IMR-90 (cell line): Measurements from ENCODE around the gene PRKN. TPM values are rescaled to one million over a fixed set of nuclear protein-coding genes. Genes with fewer than 3 reads are reported as not detected.

Experiments
- ATAC-seq: fragments of 200-7000 bp; cut with Tn5 transposase; 2 replicates; pipeline ENCODE4 v1.9.1; 2020; ENCODE audit warnings: low read depth, mild to moderate bottlenecking, moderate library complexity
- BruUV-seq: library from RNA; stranded (reverse); fragments of 400-500 nt; replicated peaks from 2 replicates; lab custom pipeline; 2021; lab: Mats Ljungman, UMichigan
- CTCF ChIA-PET: fragments of 300-600 bp; formaldehyde crosslinking; extraction: SDS; loops from one replicate; lab custom pipeline; 2021; ENCODE audit warnings: antibody characterized with exemption; lab: Yijun Ruan, JAX
- POLR2A ChIA-PET: fragments of 300-600 bp; sonication (Branson Sonifier 250); formaldehyde crosslinking; loops from one replicate; lab custom pipeline; 2022; ENCODE audit warnings: antibody characterized with exemption; ENCODE audit not compliant: unreplicated experiment; lab: Charles Lee
- DNase-seq: peaks from one replicate; pipeline ENCODE4 v3.0.0; 2013
- H2AFZ ChIP-seq: replicated peaks from 2 replicates; pipeline ENCODE3; 2013; ENCODE audit warnings: low read length, mild to moderate bottlenecking; ENCODE audit not compliant: poor library complexity
- H2AK5ac ChIP-seq: 2 replicates; pipeline ENCODE4 v1.6.1; 2013; ENCODE audit warnings: low read depth, low read length, inconsistent platforms
- H2AK9ac ChIP-seq: replicated peaks from 2 replicates; pipeline ENCODE3; 2013; ENCODE audit warnings: mild to moderate bottlenecking, low read depth, low read length, moderate library complexity; ENCODE audit not compliant: poor library complexity
- H2BK120ac ChIP-seq: 2 replicates; pipeline ENCODE4 v1.6.1; 2013; ENCODE audit warnings: low read depth, low read length, inconsistent platforms
- H2BK15ac ChIP-seq: 3 replicates; pipeline ENCODE4 v1.6.1; 2013; ENCODE audit warnings: low read depth, low read length, inconsistent platforms
- H2BK20ac ChIP-seq: 2 replicates; pipeline ENCODE4 v1.6.1; 2013; ENCODE audit warnings: low read depth, mild to moderate bottlenecking, inconsistent platforms, low read length, moderate library complexity
- H2BK5ac ChIP-seq: 2 replicates; pipeline ENCODE4 v1.6.1; 2013; ENCODE audit warnings: mild to moderate bottlenecking, low read depth, low read length, inconsistent platforms; ENCODE audit not compliant: poor library complexity, severe bottlenecking
- H3K14ac ChIP-seq: replicated peaks from 2 replicates; pipeline ENCODE4 v1.6.1; 2013; ENCODE audit warnings: low read depth, low read length, inconsistent platforms
- H3K18ac ChIP-seq: 2 replicates; pipeline ENCODE4 v1.6.1; 2013; ENCODE audit warnings: low read depth, low read length, control low read depth
- H3K23ac ChIP-seq: 2 replicates; pipeline ENCODE4 v1.6.1; 2013; ENCODE audit warnings: low read depth, low read length, inconsistent platforms
- H3K27ac ChIP-seq: 2 replicates; pipeline ENCODE4 v1.5.1; 2013; ENCODE audit warnings: mild to moderate bottlenecking, control low read depth, low read length; ENCODE audit not compliant: insufficient read depth
- H3K27me3 ChIP-seq: 2 replicates; pipeline ENCODE4 v1.6.1; 2013; ENCODE audit warnings: low read length; ENCODE audit not compliant: control insufficient read depth, insufficient read depth
- H3K36me3 ChIP-seq: 2 replicates; pipeline ENCODE4 v1.6.1; 2013; ENCODE audit warnings: low read length, mixed read lengths; ENCODE audit not compliant: control insufficient read depth, insufficient read depth
- H3K4ac ChIP-seq: 2 replicates; pipeline ENCODE4 v1.6.1; 2013; ENCODE audit warnings: low read depth, low read length, inconsistent platforms
- H3K4me1 ChIP-seq: 2 replicates; pipeline ENCODE4 v1.6.1; 2013; ENCODE audit warnings: low read length, mixed read lengths; ENCODE audit not compliant: control insufficient read depth, insufficient read depth
- H3K4me2 ChIP-seq: 2 replicates; pipeline ENCODE4 v1.6.1; 2013; ENCODE audit warnings: low read depth, mild to moderate bottlenecking, control low read depth, low read length, moderate library complexity
- H3K4me3 ChIP-seq: 2 replicates; pipeline ENCODE4 v1.5.1; 2013; ENCODE audit warnings: low read depth, mild to moderate bottlenecking, control low read depth, low read length, moderate library complexity; ENCODE audit not compliant: insufficient read depth
- H3K56ac ChIP-seq: 2 replicates; pipeline ENCODE4 v1.6.1; 2013; ENCODE audit warnings: low read length, inconsistent platforms; ENCODE audit not compliant: insufficient read depth; ENCODE audit errors: extremely low read depth
- H3K79me1 ChIP-seq, 2 experiments: 2 replicates each; pipeline ENCODE4 v1.6.1; 2013; ENCODE audit warnings: low read length in 2 of 2, inconsistent platforms in 1 of 2, low read depth in 1 of 2
- H3K9ac ChIP-seq: 2 replicates; pipeline ENCODE4 v1.6.1; 2013; ENCODE audit warnings: low read depth, low read length, control low read depth
- H3K9me1 ChIP-seq: 2 replicates; pipeline ENCODE4 v1.6.1; 2013; ENCODE audit warnings: low read length, inconsistent platforms; ENCODE audit not compliant: insufficient read depth
- H3K9me3 ChIP-seq: 2 replicates; pipeline ENCODE4 v1.6.1; 2013; ENCODE audit warnings: low read length; ENCODE audit not compliant: control insufficient read depth, insufficient read depth
- H4K20me1 ChIP-seq: 2 replicates; pipeline ENCODE4 v1.6.1; 2013; ENCODE audit warnings: low read length, inconsistent platforms; ENCODE audit not compliant: insufficient read depth
- H4K5ac ChIP-seq: 2 replicates; pipeline ENCODE4 v1.6.1; 2013; ENCODE audit warnings: mild to moderate bottlenecking, low read depth, low read length, control low read depth
- H4K8ac ChIP-seq, 2 experiments: 2 replicates each; pipeline ENCODE4 v1.6.1; 2013; ENCODE audit warnings: low read depth in 2 of 2, low read length in 2 of 2, control low read depth in 1 of 2, inconsistent platforms in 1 of 2
- H4K91ac ChIP-seq: 2 replicates; pipeline ENCODE4 v1.6.1; 2013; ENCODE audit warnings: low read depth, low read length, inconsistent platforms; ENCODE audit not compliant: insufficient read depth
- BHLHE40 ChIP-seq: fragments of 150-350 bp; IDR thresholded peaks from 2 replicates; pipeline ENCODE4 v1.6.1; 2016; ENCODE audit warnings: mild to moderate bottlenecking, low read depth, low read length
- CEBPB ChIP-seq: IDR thresholded peaks from 2 replicates; pipeline ENCODE4 v1.6.1; 2012; ENCODE audit warnings: low read depth, low read length, improper control_type of control experiment
- FOS ChIP-seq: fragments of 150-350 bp; IDR thresholded peaks from 2 replicates; pipeline ENCODE4 v1.6.1; 2016; ENCODE audit warnings: low read depth, low read length
- MAZ ChIP-seq: IDR thresholded peaks from 2 replicates; pipeline ENCODE4 v1.6.1; 2012; ENCODE audit warnings: low read depth, mild to moderate bottlenecking, low read length, improper control_type of control experiment, moderate library complexity, borderline replicate concordance
- MXI1 ChIP-seq: IDR thresholded peaks from 2 replicates; pipeline ENCODE4 v1.6.1; 2012; ENCODE audit warnings: low read depth, mild to moderate bottlenecking, low read length, moderate library complexity, borderline replicate concordance
- RCOR1 ChIP-seq: IDR thresholded peaks from 2 replicates; pipeline ENCODE4 v1.6.1; 2012; ENCODE audit warnings: mild to moderate bottlenecking, low read length, improper control_type of control experiment; ENCODE audit not compliant: insufficient replicate concordance
- RFX5 ChIP-seq: IDR thresholded peaks from 2 replicates; pipeline ENCODE4 v1.8.0; 2012; ENCODE audit warnings: low read depth, mild to moderate bottlenecking, low read length, moderate library complexity
- SMC3 ChIP-seq: fragments of 150-350 bp; IDR thresholded peaks from 2 replicates; pipeline ENCODE4 v1.6.1; 2016; ENCODE audit warnings: low read depth, mild to moderate bottlenecking, antibody characterized with exemption, low read length, moderate library complexity
- WGBS, 2 experiments: methylation state at CpG; one replicate each; pipeline versions ENCODE4 v1.1.5 to v1.1.7; 2013; ENCODE audit warnings: missing lambda C conversion rate in 2 of 2; ENCODE audit not compliant: insufficient read length in 1 of 2; ENCODE audit errors: extremely low coverage in 2 of 2; 5-methylcytosine and 5-hydroxymethylcytosine counted together
- dilution Hi-C: fragments of 300-500 bp; cut with HindIII; formaldehyde crosslinking; loops from one replicate; pipeline ENCODE4 v1.14.3; 2018; ENCODE audit warnings: low sequenced_read_pairs; ENCODE audit not compliant: unreplicated experiment
- in situ Hi-C: fragments of 300-500 bp; cut with MboI; formaldehyde crosslinking; loops from 3 replicates; pipeline ENCODE4 v1.14.3; 2019; ENCODE audit warnings: low sequenced_read_pairs, inconsistent platforms, mixed read lengths
- intact Hi-C: fragments of 100-400 bp; cut with micrococcal nuclease; formaldehyde crosslinking; loops from 2 replicates; pipeline ENCODE4 v1.10.0; 2022
- polyA plus RNA-seq, 3 experiments: library from polyadenylated mRNA; depleted of rRNA; stranded (reverse); fragments of >200 nt; gene quantifications; 2 replicates each; pipeline ENCODE4 v1.2.3, GENCODE V29; 2012; ENCODE audit warnings: low replicate concordance in 1 of 3
- total RNA-seq: library from RNA; depleted of rRNA; stranded (reverse); fragments of >200 nt; gene quantifications from 2 replicates; pipeline ENCODE4 v1.2.3, GENCODE V29; 2012

Gene PRKN
- total and polyA plus RNA-seq, 2 of the 4 experiments (the other 2 are of a cell fraction), result 0.15 to 0.18 TPM

DNA sequence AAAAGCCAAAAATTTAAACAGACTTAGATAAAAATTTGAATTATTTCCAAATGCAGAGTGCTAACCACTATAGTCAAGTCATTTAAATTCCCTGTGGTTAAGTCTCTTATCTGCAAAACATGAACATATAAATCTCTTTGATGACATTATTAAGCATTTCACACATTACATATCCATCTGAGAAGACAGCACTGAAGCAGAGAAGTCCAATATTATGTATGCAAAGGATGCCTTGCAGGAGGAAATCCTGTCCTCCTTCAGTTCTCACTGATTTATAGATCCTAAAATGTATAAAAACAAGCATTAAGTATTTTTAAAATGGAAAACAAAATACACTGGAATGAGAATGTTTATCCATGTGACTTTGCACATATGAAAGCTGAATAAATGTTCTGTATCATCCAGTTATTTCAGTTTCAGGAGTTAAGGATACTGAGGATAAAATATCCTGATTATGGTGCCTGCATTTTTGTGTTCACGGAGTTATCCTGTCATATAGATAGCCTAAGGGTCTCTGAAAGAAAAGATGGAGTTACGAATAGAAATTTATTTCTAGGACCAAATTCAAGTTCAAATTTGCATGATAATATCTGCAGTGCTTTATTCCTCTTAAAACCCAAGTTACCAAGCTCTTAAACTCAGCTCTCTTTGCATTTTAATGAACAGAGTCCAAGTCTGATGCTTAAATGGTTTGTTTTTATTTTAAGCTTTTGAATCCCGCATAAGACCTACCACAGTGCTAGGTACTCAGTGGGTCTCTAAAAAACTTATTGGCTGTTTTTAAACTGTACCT, 145.4 kb downstream of the PRKN start:
- no peak overlapping the region for H2BK15ac ChIP-seq
- H3K27ac ChIP-seq, result no peak overlapping the region
- H3K4me2 ChIP-seq, result no peak overlapping the region
- no peaks in the 10 kb centered on the region for H3K79me1 ChIP-seq
- ATAC-seq, result no peak
- no peak overlapping the region for H3K18ac ChIP-seq
- intact Hi-C loops (no loop called here), in situ Hi-C loops (no loop called here), dilution Hi-C loops (no loop called here)
- H3K27me3 ChIP-seq, result no peaks in the 10 kb centered on the region
- no peak overlapping the region for H4K91ac ChIP-seq
- no peak for DNase-seq
- TF ChIP-seq FOS (no peak), BHLHE40 (no peak), CEBPB (no peak), RFX5 (no peak), MAZ (no peak), MXI1 (no peak), RCOR1 (no peak), SMC3 (no peak)
- CTCF ChIA-PET, result no interaction called here
- no peak overlapping the region for H2BK20ac ChIP-seq
- H3K9ac ChIP-seq, result no peak overlapping the region
- H2BK120ac ChIP-seq, result no peak overlapping the region
- no CpG with 5 or more reads among the region's 3 CpGs for WGBS, 2 experiments
- no peak overlapping the region for H3K23ac ChIP-seq
- H2BK5ac ChIP-seq, result no peak overlapping the region
- no peak overlapping the region for H3K4ac ChIP-seq
- no peaks in the 10 kb centered on the region for H3K9me1 ChIP-seq
- H3K56ac ChIP-seq, result no peak overlapping the region
- no peaks in the 10 kb centered on the region for H4K20me1 ChIP-seq
- H2AK9ac ChIP-seq, result no peak overlapping the region
- no peak overlapping the region for H3K4me3 ChIP-seq
- no peak overlapping the region for H4K5ac ChIP-seq
- H3K9me3 ChIP-seq, result peaks cover 11% of the 10 kb centered on the region
- no peak overlapping the region for H3K14ac ChIP-seq
- H2AK5ac ChIP-seq, result no peak overlapping the region
- no peak overlapping the region for H4K8ac ChIP-seq
- BruUV-seq, result no TSS peak
- H3K36me3 ChIP-seq, result no peaks in the 10 kb centered on the region
- no peak overlapping the region for H2AFZ ChIP-seq
- H3K4me1 ChIP-seq, result no peaks in the 10 kb centered on the region
- POLR2A ChIA-PET, result no interaction called here
